ENCODE results near the gene TSC22D1. TPM values are rescaled to one million over a fixed set of nuclear protein-coding genes. Genes with fewer than 3 reads are reported as not detected.
"Not testable (repeated sequence)": the region's sequence is repeated elsewhere in the genome, so short reads cannot be mapped to it uniquely, and the experiment has no call there.

Gene TSC22D1
- polyA plus RNA-seq: 10 to 100 TPM; 11.5 to 13.3 (median 12.1) TPM

GRCh38 chr13:44575741-44576350 is at the start of gene TSC22D1:
Gene TSC22D1, minus strand, starts transcription at chr13:44576330. Its CDS starts 256 bp downstream, at chr13:44576074.
- H3K27me3 Mint-ChIP-seq (ENCODE audit: low read depth in 3 of 3): peaks cover 13 to 22% (median 21%) of the 10 kb centered on the region in 3 donors
- DNase-seq: peak; percentile 46 to 62 (median 53)
- peak within 1 kb of the TSS; percentile 87 to 98 (median 96) for H3K4me3 Mint-ChIP-seq
- H3K27ac Mint-ChIP-seq: peak within 1 kb of the TSS; percentile 92 to 95 (median 93)
- no peaks in the 10 kb centered on the region for H3K9me3 Mint-ChIP-seq
- H3K4me1 Mint-ChIP-seq: peaks cover 47 to 55% of the 10 kb centered on the region in 2 donors
- H3K36me3 Mint-ChIP-seq: peaks cover 0 to 5% (median 4%) of the 10 kb centered on the region in 3 donors

GRCh38 chr13:44622708-44623107 is 46.6 kb upstream of the TSC22D1 start:
- DNase-seq: no peak
- Mint-ChIP-seq H3K9me3 (no peaks in the 10 kb centered on the region), H3K4me1 (no peaks in the 10 kb centered on the region), H3K36me3 (no peaks in the 10 kb centered on the region), H3K27ac (no peak overlapping the region), H3K4me3 (no peak overlapping the region), H3K27me3 (ENCODE audit: low read depth in 3 of 3) (peaks cover 1 to 10% (median 10%) of the 10 kb centered on the region in 3 donors)

GRCh38 chr13:44622261-44622660 is 46.1 kb upstream of the TSC22D1 start:
- no peaks in the 10 kb centered on the region for H3K36me3 Mint-ChIP-seq
- H3K4me1 Mint-ChIP-seq: no peaks in the 10 kb centered on the region
- DNase-seq: no peak
- H3K27me3 Mint-ChIP-seq (ENCODE audit: low read depth in 3 of 3): peaks cover 1 to 10% (median 8%) of the 10 kb centered on the region in 3 donors
- no peak overlapping the region for H3K27ac Mint-ChIP-seq
- H3K9me3 Mint-ChIP-seq: no peaks in the 10 kb centered on the region
- H3K4me3 Mint-ChIP-seq: no peak overlapping the region

- no peak for DNase-seq
- no peaks in the 10 kb centered on the region for H3K36me3 Mint-ChIP-seq
- H3K27ac Mint-ChIP-seq: no peak overlapping the region
- H3K4me1 Mint-ChIP-seq: no peaks in the 10 kb centered on the region
- H3K4me3 Mint-ChIP-seq: no peak overlapping the region
- H3K27me3 Mint-ChIP-seq (ENCODE audit: low read depth in 3 of 3): peaks cover 0 to 4% (median 2%) of the 10 kb centered on the region in 3 donors
- H3K9me3 Mint-ChIP-seq: no peaks in the 10 kb centered on the region
Observed at GRCh38 chr13:44620057-44620456, 43.9 kb upstream of the TSC22D1 start.

- Mint-ChIP-seq H3K27ac (no peak overlapping the region), H3K4me1 (no peaks in the 10 kb centered on the region), H3K36me3 (no peaks in the 10 kb centered on the region), H3K9me3 (peaks cover 0 to 2% (median 0%) of the 10 kb centered on the region in 6 donors), H3K27me3 (ENCODE audit: low read depth in 3 of 3) (peaks cover 0 to 4% (median 2%) of the 10 kb centered on the region in 3 donors), H3K4me3 (no peak overlapping the region)
- DNase-seq: no peak
Observed at GRCh38 chr13:44619651-44620050, 43.5 kb upstream of the TSC22D1 start.

- Mint-ChIP-seq H3K27me3 (ENCODE audit: low read depth in 3 of 3) (peaks cover 2 to 4% (median 2%) of the 10 kb centered on the region in 3 donors), H3K4me3 (no peak overlapping the region), H3K36me3 (no peaks in the 10 kb centered on the region), H3K27ac (no peak overlapping the region), H3K4me1 (no peaks in the 10 kb centered on the region), H3K9me3 (peaks cover 0 to 2% (median 0%) of the 10 kb centered on the region in 6 donors)
- no peak for DNase-seq
Observed at GRCh38 chr13:44618326-44618725, 42.2 kb upstream of the TSC22D1 start.

- Mint-ChIP-seq H3K9me3 (peaks cover 0 to 2% (median 0%) of the 10 kb centered on the region in 6 donors), H3K27ac (no peak overlapping the region), H3K36me3 (no peaks in the 10 kb centered on the region), H3K4me3 (no peak overlapping the region), H3K27me3 (ENCODE audit: low read depth in 3 of 3) (peaks cover 2 to 4% (median 3%) of the 10 kb centered on the region in 3 donors), H3K4me1 (no peaks in the 10 kb centered on the region)
- DNase-seq: no peak
Observed at GRCh38 chr13:44617648-44618047, 41.5 kb upstream of the TSC22D1 start.

- Mint-ChIP-seq H3K4me1 (no peaks in the 10 kb centered on the region), H3K4me3 (no peak overlapping the region), H3K9me3 (peaks cover 0 to 8% (median 5%) of the 10 kb centered on the region in 6 donors), H3K36me3 (no peaks in the 10 kb centered on the region), H3K27ac (no peak overlapping the region), H3K27me3 (ENCODE audit: low read depth in 3 of 3) (peaks cover 3 to 6% (median 4%) of the 10 kb centered on the region in 3 donors)
- DNase-seq: no peak
Observed at GRCh38 chr13:44609137-44609536, 33.0 kb upstream of the TSC22D1 start.

- Mint-ChIP-seq H3K4me1 (no peaks in the 10 kb centered on the region), H3K4me3 (no peak overlapping the region), H3K27me3 (ENCODE audit: low read depth in 3 of 3) (peaks cover 0 to 6% (median 4%) of the 10 kb centered on the region in 3 donors), H3K27ac (no peak overlapping the region), H3K9me3 (peaks cover 0 to 7% (median 4%) of the 10 kb centered on the region in 6 donors), H3K36me3 (no peaks in the 10 kb centered on the region)
- DNase-seq: no peak
Observed at GRCh38 chr13:44605721-44606120, 29.6 kb upstream of the TSC22D1 start.

- no peak overlapping the region for H3K4me3 Mint-ChIP-seq
- no peak overlapping the region for H3K27ac Mint-ChIP-seq
- DNase-seq: no peak
- H3K27me3 Mint-ChIP-seq (ENCODE audit: low read depth in 3 of 3): peaks cover 0 to 6% (median 4%) of the 10 kb centered on the region in 3 donors
- no peaks in the 10 kb centered on the region for H3K4me1 Mint-ChIP-seq
- no peaks in the 10 kb centered on the region for H3K36me3 Mint-ChIP-seq
- H3K9me3 Mint-ChIP-seq: peaks cover 0 to 4% (median 1%) of the 10 kb centered on the region in 6 donors
Observed at GRCh38 chr13:44605275-44605674, 29.1 kb upstream of the TSC22D1 start.

GRCh38 chr13:44601586-44601985 is 25.5 kb upstream of the TSC22D1 start:
- Mint-ChIP-seq H3K27ac (no peak overlapping the region), H3K4me1 (no peaks in the 10 kb centered on the region), H3K27me3 (ENCODE audit: low read depth in 3 of 3) (peaks cover 0 to 6% (median 4%) of the 10 kb centered on the region in 3 donors), H3K36me3 (no peaks in the 10 kb centered on the region), H3K4me3 (no peak overlapping the region), H3K9me3 (no peaks in the 10 kb centered on the region)
- no peak for DNase-seq

- H3K4me1 Mint-ChIP-seq: peaks cover 13 to 17% of the 10 kb centered on the region in 2 donors
- H3K27me3 Mint-ChIP-seq (ENCODE audit: low read depth in 3 of 3): peaks cover 12 to 23% (median 14%) of the 10 kb centered on the region in 3 donors
- H3K4me3 Mint-ChIP-seq: peak overlapping the region; percentile 42 to 86 (median 54)
- DNase-seq: peak; percentile 74 to 84 (median 81)
- not testable (repeated sequence) for H3K36me3 Mint-ChIP-seq, H3K9me3 Mint-ChIP-seq
- H3K27ac Mint-ChIP-seq: peak overlapping the region; percentile 59 to 87 (median 79)
Observed at GRCh38 chr13:44593861-44594592, 17.9 kb upstream of the TSC22D1 start.

GRCh38 chr13:44592216-44592847 is 16.2 kb upstream of the TSC22D1 start:
- Mint-ChIP-seq H3K4me3 (no peak overlapping the region), H3K27me3 (ENCODE audit: low read depth in 3 of 3) (peaks cover 11 to 18% (median 14%) of the 10 kb centered on the region in 3 donors), H3K36me3 (no peaks in the 10 kb centered on the region), H3K27ac (peak overlapping the region in 3 of 6 donors; percentile 16 to 84 (median 40)), H3K4me1 (peaks cover 13 to 17% of the 10 kb centered on the region in 2 donors), H3K9me3 (no peaks in the 10 kb centered on the region)
- no peak for DNase-seq

- no peaks in the 10 kb centered on the region for H3K9me3 Mint-ChIP-seq
- no peak for DNase-seq
- H3K36me3 Mint-ChIP-seq: no peaks in the 10 kb centered on the region
- H3K4me3 Mint-ChIP-seq: no peak overlapping the region
- H3K4me1 Mint-ChIP-seq: peaks cover 13 to 17% of the 10 kb centered on the region in 2 donors
- H3K27ac Mint-ChIP-seq: no peak overlapping the region
- H3K27me3 Mint-ChIP-seq (ENCODE audit: low read depth in 3 of 3): peaks cover 13 to 16% (median 16%) of the 10 kb centered on the region in 3 donors
Observed at GRCh38 chr13:44591316-44591715, 15.2 kb upstream of the TSC22D1 start.

Measured in immature natural killer cell (primary cell).